Gastrocnemius medialis (tissue), 4 donors: Measurements from ENCODE around the gene SPDYE17.
"Not testable (repeated sequence)": the region's sequence is repeated elsewhere in the genome, so short reads cannot be mapped to it uniquely, and the experiment has no call there.

Experiments used
- CTCF ChIP-seq, 5 experiments: fragments of 450-650 bp in 3 of 5; fragments of 200-600 bp in 2 of 5; sonication (generic) in 2 of 5; IDR thresholded peaks in 4 of 5; conservative IDR thresholded peaks in 1 of 5; 1 replicate in 4 of 5; 2 replicates in 1 of 5; pipeline ENCODE4 v1.5.1; 2016 to 2019; ENCODE audit warnings: antibody characterized with exemption in 5 of 5, mild to moderate bottlenecking in 3 of 5, moderate library complexity in 3 of 5
- POLR2A ChIP-seq, 2 donors: fragments of 450-650 bp; IDR thresholded peaks; one replicate each; pipeline ENCODE4 v1.6.1; 2017; ENCODE audit warnings: antibody characterized with exemption in 2 of 2, mild to moderate bottlenecking in 2 of 2, moderate library complexity in 2 of 2

GRCh38 chr7:77063732-77064131 lies 31.6 kb upstream of the SPDYE17 start:
- TF ChIP-seq CTCF (IDR thresholded peaks at IDR 0.05 in 4 of 5, conservative IDR thresholded peaks at IDR 0.05 in 1 of 5); POLR2A (IDR thresholded peaks at IDR 0.05): not testable (repeated sequence)
